GM21723 (cell line): ENCODE data around the gene SOD3.
A peak's percentile ranks its signal among the peaks of the same experiment; 100 is the strongest.

ENCODE experiments used
- ATAC-seq: cut with Tn5 transposase; IDR thresholded peaks from one replicate; pipeline ENCODE4 v1.9.1; 2021; ENCODE audit warnings: mild to moderate bottlenecking, moderate library complexity; ENCODE audit not compliant: unreplicated experiment

The SOD3 gene, protein sequence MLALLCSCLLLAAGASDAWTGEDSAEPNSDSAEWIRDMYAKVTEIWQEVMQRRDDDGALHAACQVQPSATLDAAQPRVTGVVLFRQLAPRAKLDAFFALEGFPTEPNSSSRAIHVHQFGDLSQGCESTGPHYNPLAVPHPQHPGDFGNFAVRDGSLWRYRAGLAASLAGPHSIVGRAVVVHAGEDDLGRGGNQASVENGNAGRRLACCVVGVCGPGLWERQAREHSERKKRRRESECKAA

GRCh38 chr4:24794916-24795665 lies at the start of gene SOD3:
SOD3 (plus strand) TSS chr4:24795573; CDS start chr4:24799522, 3,949 bp downstream.
- no peak for ATAC-seq

- no peak for ATAC-seq
Measured at GRCh38 chr4:24747234-24747975, 48.0 kb upstream of the SOD3 start.

DNA sequence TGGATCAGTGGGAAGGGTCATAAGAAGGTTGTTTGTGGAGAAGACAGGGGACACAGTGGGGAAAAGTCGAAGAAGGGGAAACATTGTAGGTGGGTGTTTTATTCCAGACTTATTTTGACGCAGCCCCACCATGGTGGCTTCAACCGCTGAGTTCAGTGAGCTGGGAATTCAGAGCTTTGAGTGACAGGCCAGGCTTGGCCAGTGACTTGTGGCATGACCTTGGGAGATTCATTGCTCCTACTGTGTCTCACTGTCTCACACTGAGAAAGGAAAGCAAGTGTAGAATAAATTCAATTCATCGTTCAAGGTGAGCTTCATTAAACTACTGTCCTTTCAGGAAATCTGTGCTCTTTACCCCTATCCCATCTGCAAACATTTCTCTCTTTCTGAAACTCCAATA lies 47.4 kb upstream of the SOD3 start:
- ATAC-seq, result no peak

GRCh38 chr4:24748758-24749350 lies 46.5 kb upstream of the SOD3 start:
- ATAC-seq, result no peak

GRCh38 chr4:24750106-24750505 lies 45.3 kb upstream of the SOD3 start:
- no peak for ATAC-seq

GRCh38 chr4:24751926-24752539 lies 43.3 kb upstream of the SOD3 start:
- ATAC-seq, result no peak

DNA sequence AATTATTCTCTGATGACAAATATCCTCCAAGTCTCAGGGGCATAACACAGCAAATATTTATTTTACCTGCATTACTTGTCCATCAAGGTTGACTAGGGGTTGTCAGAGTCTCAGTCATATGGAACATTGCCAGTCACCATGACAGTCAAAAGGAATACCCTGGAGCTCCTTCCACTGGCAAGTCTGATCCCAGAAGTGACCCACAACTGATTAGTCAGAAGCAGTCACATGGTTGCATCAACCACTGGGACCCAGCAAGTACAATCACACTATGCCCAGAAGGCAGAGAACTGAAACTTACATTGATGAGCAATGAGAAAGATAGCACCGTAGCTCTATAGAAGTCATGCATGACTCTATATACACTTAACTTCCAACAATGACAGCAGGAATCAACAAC lies 41.9 kb upstream of the SOD3 start:
- ATAC-seq, result peak; percentile 52

DNA sequence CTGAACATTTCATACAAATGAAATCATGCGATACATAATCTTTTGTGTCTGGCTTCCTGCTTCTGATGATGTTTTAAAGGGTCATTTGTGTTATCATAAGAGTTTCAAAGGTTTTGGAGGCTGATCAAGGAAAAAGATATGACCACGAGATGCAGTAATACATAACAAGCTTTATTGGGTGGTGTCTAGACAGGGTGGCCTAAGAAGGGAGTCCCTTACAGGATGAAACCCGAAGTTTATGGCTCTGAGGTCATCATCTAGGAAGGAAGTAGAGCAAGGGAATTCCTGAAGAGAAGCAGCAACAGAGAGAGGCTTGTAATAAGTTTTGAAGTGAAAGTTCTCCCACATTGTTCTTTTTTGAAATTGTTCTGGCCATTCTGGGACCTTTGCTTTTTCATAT lies 40.8 kb upstream of the SOD3 start:
- ATAC-seq, result no peak

- no peak for ATAC-seq
Measured at GRCh38 chr4:24763631-24764297, 31.6 kb upstream of the SOD3 start.

- ATAC-seq, result no peak
Measured at GRCh38 chr4:24764345-24764744, 31.0 kb upstream of the SOD3 start.

DNA sequence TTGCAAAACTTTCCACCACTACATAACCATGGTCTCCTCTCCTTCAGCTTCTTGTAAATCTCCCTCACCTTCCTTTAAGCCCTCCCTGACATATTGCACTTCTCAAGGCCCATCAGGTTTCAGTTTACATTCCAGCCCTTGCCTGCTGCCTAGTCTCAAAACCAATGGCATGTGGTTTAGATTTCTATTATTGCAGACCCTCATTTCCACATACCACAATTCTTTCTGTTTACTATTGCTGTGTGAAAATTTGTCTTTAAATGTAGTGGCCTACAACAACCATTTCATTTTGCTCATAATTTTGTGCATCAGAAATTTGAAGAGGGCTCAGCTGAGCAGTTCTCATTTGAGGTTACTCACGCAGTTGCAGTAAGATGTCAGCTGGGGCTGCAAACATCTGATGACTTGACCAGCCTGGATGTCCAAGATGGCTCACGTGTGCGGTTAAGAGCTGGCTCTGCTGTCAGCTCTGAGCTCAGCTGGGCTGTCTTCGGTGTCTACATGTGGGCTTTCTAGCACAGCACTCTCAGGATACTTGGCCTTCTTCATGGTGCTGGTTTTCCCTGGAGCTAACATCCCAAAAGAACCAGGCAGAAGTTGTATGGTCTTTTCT lies 29.9 kb upstream of the SOD3 start:
- no peak for ATAC-seq

DNA sequence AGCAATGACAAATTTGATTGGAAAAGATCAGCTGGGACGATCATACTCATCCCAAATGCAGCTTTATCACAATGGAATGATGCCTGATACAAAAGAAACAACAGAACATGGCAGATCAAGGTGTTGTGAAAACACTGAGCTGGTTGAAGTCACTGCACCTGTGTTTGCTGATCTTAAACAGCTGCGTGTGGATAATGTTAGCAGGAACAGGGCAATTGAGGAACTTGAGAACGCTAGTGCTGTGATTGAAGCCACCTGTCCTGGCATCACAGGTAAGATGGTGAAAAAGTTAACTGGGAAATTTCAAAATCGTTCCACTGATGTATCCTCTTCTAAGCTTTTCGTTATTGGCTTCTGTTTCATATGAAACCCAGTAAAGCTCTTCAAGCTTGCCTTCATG lies 27.4 kb upstream of the SOD3 start:
- ATAC-seq, result peak; percentile 16

DNA sequence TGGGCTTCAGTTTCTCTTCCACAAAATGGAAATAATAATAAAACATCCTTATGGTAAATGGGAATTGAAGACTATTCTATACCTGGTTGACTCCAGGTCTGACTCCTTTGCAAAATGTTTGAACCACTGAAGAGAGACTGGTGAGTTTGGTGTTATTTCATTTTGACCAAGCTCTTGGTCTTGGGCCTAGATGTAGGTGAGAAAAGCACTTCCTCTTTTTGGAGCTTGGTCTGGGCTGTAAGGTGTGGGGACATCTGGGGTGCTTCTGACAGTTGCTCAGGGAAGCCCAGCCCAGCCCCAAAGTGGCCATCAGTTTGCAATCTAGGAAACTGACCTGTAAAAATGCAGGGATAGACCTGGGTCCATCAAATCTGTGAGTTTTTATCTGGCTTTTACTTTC lies 26.8 kb upstream of the SOD3 start:
- peak; percentile 82 for ATAC-seq

DNA sequence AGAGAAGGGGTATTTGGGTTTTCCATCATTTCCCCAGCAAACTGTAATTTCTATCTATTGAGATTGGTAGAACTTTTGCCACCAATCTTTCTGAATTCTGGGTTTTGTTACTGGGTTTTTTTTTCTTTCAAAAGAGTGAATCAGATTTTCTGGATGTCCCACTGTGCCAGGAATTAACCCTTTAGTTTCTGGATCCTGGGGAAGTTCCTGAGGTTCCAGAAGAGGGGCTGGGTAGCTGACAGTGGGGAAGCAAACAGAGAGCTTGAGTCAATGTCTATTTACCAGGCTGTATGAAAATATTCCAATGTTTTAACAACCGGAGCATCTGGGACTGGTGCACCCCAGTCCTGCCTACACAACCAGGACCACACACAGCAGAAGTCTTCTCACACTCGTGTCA lies 25.8 kb upstream of the SOD3 start:
- ATAC-seq, result no peak

- peak; percentile 71 for ATAC-seq
Measured at GRCh38 chr4:24770032-24770584, 25.3 kb upstream of the SOD3 start.

DNA sequence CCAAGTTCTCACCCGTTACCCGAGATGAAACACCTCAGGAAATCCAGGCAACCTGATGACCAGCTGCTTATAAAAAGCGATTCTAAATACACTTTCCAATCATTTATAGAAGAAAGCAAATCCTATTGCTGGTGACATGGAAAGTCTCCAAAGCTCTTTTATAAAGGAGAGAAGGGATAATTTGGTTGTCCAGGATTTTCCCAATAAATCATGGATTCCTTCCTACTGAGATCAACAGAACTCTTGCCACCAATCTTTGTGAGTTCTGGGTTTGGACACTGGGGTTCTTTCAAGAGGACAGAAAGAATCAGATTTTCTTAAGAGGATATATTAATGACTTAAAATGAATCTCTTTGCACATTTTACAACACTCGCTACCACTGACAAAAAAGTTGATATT lies 24.7 kb upstream of the SOD3 start:
- no peak for ATAC-seq

- no peak for ATAC-seq
Measured at GRCh38 chr4:24771241-24771640, 24.1 kb upstream of the SOD3 start.

DNA sequence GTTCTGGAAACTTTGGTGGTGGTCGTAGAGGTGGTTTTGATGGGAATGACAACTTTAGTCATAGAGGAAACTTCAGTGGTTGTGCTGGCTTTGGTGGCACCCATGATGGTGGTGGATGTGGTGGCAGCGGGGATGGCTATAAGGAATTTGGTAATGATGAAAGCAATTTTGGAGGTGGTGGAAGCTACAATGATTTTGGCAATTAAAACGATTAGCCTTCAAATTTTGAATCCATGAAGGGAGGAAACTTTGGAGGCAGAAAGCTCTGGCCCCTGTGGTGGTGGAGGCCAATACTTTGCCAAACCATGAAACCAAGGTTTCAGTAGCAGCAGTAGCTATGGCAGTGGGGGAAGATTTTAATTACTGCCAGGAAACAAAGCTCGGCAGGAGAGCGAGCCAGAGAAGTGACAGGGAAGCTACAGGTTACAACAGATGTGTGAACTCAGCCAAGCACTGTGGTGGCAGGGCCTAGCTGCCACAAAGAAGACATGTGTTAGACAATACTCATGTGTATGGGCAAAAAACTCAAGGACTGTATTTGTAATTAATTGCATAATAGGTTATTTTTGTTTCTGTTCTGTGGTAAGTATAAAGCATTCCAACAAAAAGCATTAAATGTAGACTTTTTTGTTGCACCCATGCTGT lies 23.2 kb upstream of the SOD3 start:
- no peak for ATAC-seq

- ATAC-seq, result no peak
Measured at GRCh38 chr4:24772952-24773351, 22.4 kb upstream of the SOD3 start.
